Cardiac fibroblast (primary cell): Measurements from ENCODE around the gene TRIM60.
"Not testable (repeated sequence)": the region's sequence is repeated elsewhere in the genome, so short reads cannot be mapped to it uniquely, and the experiment has no call there.

Experiments used
- DNase-seq, 2 donors: peaks; one replicate each; pipeline versions ENCODE4 v3.0.0 to v3.0.0-alpha.2; 2010; ENCODE audit warnings: low read depth in 2 of 2
- H3K4me3 ChIP-seq, 2 donors: replicated peaks in 1 of 2; 1 replicate in 1 of 2; 2 replicates in 1 of 2; pipeline ENCODE4 v1.5.1; 2011; ENCODE audit warnings: low read depth in 2 of 2, low read length in 2 of 2, mild to moderate bottlenecking in 2 of 2, moderate library complexity in 1 of 2
- TF ChIP-seq, protein P1 (sequence below): IDR thresholded peaks from one replicate; pipeline ENCODE4 v1.5.1; 2011; ENCODE audit warnings: low read depth, mild to moderate bottlenecking, low read length, inconsistent platforms

TRIM60 gene

DNA sequence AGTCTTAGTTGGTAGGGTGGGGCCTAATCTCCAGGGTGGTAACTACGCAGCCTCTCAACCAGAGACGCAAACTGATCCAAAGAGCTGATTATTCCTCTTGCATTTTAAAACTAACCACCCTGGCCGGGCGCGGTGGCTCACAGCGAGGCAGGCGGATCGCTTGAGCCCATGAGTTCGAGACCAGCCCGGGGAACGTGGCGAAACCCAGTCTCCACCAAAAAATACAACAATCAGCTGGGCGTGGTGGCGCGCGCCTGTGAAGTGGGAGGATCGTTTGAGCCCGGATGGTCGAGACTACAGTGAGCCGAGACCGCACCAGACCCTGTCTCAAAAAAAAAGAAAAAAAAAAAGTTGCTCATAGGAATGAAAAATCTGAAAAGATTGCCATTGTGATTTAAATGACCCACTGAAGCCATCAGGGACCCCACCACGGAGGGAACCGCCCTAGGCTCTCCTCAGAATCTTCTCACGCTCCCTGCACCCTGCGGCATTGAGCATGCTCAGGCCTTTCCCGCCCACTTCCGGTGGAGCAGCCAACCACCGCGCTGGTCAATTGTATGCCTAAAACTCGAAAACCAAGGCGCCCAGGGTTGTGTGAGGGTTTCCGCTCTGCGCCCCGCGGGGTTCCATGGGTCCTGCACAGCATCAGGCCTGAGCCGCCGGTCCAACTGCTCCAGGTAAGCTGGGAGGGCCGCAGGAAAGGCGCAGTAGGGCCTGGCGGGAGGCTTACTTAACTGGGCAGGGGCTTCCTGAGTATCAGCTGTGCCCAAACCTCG, at the start of gene TRIM60:
TSS of gene TRIM60 (plus strand) at position 564 of the 776 bp plus-strand sequence. CDS start 8,074 bp downstream, outside the sequence.
- DNase-seq = no peak
- TF ChIP-seq, protein P1, sequence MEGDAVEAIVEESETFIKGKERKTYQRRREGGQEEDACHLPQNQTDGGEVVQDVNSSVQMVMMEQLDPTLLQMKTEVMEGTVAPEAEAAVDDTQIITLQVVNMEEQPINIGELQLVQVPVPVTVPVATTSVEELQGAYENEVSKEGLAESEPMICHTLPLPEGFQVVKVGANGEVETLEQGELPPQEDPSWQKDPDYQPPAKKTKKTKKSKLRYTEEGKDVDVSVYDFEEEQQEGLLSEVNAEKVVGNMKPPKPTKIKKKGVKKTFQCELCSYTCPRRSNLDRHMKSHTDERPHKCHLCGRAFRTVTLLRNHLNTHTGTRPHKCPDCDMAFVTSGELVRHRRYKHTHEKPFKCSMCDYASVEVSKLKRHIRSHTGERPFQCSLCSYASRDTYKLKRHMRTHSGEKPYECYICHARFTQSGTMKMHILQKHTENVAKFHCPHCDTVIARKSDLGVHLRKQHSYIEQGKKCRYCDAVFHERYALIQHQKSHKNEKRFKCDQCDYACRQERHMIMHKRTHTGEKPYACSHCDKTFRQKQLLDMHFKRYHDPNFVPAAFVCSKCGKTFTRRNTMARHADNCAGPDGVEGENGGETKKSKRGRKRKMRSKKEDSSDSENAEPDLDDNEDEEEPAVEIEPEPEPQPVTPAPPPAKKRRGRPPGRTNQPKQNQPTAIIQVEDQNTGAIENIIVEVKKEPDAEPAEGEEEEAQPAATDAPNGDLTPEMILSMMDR = no peak
- H3K4me3 ChIP-seq = no peak within 1 kb of the TSS

DNA sequence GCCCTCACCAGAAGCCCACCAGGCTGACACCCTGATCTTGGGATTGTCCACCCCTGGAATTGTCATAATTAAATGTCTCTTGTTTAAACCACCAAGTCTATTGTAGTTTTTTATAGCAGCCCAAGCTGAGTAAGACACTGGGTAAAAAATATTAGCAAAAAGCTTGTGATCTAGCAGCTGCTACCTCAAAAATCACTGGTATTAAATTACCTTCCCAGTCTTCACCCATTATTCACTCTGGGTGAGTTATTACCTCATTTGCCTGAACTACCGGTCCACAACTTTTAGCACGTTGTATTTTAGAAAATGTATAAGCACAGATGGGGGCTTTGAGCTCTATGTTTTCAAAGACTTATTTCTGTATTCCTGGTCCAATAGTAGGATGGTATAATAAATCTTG, 42.3 kb upstream of the TRIM60 start:
- TF ChIP-seq, protein P1 = no peak
- H3K4me3 ChIP-seq = no peak overlapping the region
- DNase-seq = no peak

DNA sequence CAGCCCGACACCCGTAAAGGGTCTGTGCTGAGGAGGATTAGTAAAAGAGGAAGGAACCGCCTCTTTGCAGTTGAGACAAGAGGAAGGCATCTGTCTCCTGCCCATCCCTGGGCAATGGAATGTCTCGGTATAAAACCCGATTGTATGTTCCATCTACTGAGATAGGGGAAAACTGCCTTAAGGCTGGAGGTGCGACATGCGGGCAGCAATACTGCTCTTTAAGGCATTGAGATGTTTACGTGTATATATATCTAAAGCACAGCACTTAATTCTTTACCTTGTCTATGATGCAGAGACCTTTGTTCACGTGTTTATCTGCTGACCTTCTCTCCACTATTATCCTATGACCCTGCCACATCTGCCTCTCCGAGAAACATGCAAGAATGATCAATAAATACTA, 41.0 kb upstream of the TRIM60 start:
- DNase-seq = not testable (repeated sequence)

DNA sequence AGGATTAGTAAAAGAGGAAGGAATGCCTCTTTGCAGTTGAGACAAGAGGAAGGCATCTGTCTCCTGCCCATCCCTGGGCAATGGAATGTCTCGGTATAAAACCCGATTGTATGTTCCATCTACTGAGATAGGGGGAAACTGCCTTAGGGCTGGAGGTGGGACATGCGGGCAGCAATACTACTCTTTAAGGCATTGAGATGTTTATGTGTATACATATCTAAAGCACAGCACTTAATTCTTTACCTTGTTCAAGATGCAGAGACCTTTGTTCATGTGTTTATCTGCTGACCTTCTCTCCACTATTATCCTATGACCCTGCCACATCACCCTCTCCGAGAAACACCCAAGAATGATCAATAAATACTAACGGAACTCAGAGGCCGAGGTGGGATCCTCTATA, 35.7 kb upstream of the TRIM60 start:
- not testable (repeated sequence) for H3K4me3 ChIP-seq, DNase-seq

More for the DNA sequence above, 41.0 kb upstream of the TRIM60 start:
- H3K4me3 ChIP-seq = not testable (repeated sequence)

DNA sequence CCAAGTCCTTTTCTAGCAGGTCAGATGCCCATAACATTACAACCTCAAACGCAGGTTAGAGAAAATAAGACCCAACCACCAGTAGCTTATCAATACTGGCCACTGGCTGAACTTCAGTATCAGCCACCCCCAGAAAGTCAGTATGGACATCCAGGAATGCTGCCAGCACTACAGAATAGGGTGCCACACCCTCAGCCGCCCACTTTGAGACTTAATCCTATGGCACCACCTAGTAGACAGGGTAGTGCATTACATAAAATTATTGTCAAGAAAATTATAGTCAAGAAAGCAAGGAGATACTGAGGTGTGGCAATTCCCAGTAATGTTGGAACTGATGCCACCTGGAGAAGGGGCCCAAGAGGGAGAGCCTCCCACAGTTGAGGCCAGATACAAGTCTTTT, 34.5 kb upstream of the TRIM60 start:
- TF ChIP-seq, protein P1 = no peak
- DNase-seq = peak; percentile 5
- no peak overlapping the region for H3K4me3 ChIP-seq

DNA sequence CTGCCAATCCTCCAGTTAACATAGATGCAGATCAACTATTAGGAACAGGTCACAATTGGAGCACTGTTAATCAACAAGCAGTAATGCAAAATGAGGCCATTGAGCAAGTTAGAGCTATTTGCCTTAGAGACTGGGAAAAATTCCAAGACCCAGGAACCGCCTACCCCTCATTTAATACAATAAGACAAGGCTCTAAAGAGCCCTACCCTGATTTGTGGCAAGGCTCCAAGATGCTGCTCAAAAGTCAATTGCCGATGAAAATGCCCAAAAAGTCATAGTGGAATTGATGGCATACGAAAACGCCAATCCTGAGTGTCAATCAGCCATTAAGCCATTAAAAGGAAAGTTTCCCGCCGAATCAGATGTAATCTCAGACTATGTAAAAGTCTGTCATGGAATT, 33.9 kb upstream of the TRIM60 start:
- TF ChIP-seq, protein P1 = no peak
- H3K4me3 ChIP-seq = no peak overlapping the region
- DNase-seq = no peak

DNA sequence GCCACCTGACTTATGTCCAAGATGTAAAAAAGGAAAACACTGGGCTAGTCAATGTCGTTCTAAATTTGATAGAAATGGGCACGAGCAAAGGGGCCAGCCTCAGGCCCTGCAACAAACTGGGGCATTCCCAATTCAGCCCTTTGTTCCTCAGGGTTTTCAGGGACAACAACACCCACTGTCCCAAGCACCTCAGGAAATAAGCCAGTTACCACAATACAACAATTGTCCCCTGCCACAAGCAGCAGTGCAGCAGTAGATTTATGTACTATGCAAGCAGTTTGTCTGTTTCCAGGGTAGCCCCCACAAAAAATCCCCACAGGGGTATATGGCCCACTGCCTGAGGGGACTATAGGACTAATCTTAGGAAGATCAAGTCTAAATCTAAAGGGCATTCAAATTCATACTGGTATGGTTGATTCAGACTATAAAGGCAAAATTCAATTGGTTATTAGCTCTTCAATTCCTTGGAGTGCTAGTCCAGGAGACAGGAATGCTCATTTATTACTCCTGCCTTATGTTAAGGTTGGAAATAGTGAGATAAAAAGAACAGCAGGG, 33.2 kb upstream of the TRIM60 start:
- DNase-seq, H3K4me3 ChIP-seq: not testable (repeated sequence)

DNA sequence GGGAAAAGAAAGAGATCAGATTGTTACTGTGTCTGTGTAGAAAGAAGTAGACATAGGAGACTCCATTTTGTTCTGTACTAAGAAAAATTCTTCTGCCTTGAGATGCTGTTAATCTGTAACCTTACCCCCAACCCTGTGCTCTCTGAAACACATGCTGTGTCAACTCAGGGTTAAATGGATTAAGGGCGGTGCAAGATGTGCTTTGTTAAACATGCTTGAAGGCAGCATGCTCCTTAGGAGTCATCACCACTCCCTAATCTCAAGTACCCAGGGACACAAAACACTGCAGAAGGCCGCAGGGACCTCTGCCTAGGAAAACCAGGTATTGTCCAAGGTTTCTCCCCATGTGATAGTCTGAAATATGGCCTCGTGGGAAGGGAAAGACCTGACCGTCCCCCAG, 29.8 kb upstream of the TRIM60 start:
- H3K4me3 ChIP-seq, DNase-seq: not testable (repeated sequence)

DNA sequence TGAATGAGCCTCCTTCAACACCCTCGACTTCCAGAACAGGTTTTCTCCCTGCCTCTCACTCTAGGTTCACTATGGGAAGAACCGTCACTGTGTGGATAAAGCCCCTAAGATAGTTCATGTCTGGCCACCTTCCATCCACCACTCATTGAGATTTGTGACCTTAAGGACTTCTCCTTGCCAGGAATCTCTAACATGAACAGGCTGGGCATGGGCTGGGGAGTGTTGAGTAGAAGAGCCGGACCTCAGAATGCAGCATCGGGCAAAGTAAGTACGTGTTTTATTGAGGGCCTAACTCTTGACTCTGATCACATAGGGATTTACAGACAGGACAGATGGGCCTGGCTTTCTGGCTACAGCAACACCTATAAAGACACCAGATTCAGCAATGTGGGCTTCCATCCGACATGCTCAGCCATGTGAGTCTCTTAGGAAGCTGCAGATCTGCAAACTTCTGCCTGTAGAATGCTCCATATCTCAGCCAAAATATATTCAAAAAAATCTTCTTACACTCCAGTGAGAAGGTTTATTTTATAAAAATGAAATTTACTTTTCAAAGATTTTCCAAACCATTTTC, 26.4 kb upstream of the TRIM60 start:
- no peak overlapping the region for H3K4me3 ChIP-seq
- DNase-seq = no peak
- TF ChIP-seq, protein P1 = no peak
